ENCODE measurements around the gene MCCC1. TPM values are rescaled to one million over a fixed set of nuclear protein-coding genes. Genes with fewer than 3 reads are reported as not detected.

MCCC1 gene
- total RNA-seq, 1 donor from 2014 or later: 30.1 TPM

DNA sequence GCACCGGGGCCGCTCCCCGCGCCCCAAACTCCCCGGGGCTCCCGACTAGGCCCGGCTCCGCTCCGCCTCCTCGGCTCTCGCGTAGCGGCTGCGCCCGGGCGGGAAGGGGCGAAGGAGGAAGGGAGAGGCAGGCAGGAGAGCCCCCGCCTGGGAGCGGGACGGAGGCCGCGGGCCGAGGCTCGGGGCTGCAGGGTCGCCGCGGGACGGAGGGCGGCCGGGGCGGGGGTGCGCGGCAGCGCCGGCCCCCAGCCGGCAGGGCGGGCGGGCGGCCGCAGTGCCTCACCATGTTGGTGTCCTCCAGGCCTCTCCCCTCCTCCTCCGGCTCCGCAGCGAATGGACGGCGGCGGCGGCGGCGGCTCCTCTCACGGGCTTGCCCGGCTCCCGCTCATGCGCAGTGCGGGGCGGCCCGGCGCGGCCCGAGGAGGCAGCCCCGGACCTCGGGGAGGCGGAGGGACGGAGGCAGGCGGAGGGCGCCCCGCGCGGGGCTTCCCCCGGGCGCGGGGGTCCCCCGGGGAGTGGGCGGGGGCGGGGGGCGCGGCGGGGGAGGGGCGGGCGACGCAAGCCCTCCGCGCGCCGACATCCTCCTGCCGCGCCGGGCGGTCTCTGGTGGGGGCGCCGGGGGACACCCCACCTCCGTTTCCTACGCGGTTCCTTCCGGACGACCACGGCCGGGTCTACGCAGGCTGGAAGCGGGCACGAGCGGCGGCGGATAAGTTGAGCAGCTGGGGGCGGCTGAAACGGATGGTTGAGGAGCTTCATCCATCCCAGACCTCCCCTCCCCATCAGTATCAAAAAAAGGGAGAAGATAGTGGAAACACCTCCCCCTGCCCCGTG, 118.9 kb downstream of the MCCC1 start, which contains the start of gene DCUN1D1:
TSS of gene DCUN1D1 (minus strand) at position 335 of the 834 bp plus-strand sequence. CDS start at position 286, 49 bp downstream.
- DNase-seq: peak; percentile 95

GRCh38 chr3:182979674-182980191, 119.6 kb downstream of the MCCC1 start:
- peak; percentile 51 for DNase-seq

DNA sequence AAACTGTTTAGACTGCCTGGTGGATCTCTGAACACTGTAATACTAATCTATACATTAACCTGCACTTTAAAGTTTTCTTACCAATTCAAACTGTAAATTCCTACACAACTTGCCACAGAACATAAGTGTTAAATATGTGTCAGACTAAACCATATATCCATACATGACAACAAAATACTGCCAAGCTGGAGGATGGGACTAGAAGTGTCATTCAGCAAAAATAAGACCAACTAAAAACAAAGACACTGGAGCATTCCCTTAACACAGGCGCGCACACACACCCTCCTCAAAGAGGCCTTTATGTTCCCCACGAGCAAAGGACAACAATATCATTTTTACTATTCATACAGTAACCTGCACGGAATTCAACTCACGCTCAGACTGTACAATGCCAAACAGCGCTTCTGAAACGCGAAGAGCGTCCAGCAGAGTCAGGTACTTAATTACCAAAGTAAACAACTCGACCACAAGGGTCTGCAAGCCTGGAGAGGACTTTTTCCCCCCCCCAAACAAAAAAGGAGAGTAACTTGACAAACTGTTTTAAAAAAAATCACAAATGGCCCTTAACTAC, 120.1 kb downstream of the MCCC1 start:
- peak; percentile 15 for DNase-seq

DNA sequence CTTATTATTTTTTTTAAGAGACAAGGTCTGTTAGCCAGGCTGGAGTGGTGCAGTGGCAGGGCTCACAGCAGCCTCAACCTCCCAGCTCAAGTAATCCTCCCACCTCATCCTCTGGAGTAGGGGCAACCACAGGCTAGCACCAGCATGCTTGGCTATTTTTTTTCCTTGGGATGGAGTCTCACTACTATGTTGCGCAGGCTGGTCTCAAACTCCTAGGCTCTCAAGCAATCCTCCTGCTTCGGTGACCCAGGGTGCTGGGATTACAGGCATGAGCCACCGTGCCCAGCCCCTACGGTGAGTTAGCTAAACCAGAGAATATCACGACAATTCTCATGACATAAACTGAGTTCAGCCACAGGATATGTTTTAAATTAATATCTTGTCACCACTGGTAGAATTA, 120.9 kb downstream of the MCCC1 start:
- no peak for DNase-seq

DNA sequence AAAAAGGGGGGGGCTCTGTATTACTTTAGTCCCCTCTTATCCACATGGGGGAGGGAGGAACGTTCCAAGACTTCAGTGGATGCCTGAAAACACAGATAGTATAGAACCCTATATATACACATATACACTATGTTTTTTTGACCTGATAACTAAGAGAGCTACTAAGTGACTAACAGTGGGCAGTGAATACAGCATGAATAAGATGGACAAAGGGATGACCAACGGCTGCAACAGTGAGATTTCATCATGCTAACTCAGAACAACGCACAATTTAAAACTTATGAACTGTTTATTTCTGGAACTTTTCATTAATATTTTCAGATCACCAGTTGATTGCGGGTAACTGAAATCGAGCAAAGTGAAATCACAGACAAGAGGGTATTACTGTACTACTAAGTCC, 126.2 kb downstream of the MCCC1 start:
- DNase-seq: no peak

- DNase-seq: no peak
Measured at GRCh38 chr3:182972387-182972786, 126.9 kb downstream of the MCCC1 start.

GRCh38 chr3:182971637-182972036, 127.7 kb downstream of the MCCC1 start:
- DNase-seq: no peak

DNA sequence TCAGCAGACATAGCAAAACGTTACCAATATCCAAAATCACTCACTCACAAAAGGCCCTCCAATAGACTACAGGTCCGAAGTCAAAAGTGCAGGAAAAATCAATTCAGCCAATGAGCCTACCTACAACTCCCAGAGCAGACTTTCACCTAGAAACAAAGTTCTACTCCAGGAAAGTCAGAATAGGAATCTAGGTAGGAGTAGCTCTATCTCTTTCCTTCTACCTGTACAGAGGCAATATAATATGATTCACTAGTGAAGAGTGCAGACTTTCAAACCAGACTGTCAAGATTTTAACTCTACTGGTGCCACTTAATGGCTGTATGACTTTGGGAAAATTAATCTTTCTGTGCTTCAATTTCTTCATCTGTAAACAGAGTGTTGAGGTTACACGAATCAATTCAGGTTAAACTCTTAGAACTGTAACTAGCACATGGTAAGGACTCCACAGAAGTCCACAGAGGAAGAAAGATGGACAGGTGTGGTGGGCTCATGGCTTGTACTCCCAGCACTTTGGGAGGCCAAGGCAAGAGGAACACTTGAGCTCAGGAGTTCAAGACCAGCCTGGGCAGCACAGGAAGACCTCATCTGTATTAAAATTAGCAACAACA, 128.4 kb downstream of the MCCC1 start:
- no peak for DNase-seq

DNA sequence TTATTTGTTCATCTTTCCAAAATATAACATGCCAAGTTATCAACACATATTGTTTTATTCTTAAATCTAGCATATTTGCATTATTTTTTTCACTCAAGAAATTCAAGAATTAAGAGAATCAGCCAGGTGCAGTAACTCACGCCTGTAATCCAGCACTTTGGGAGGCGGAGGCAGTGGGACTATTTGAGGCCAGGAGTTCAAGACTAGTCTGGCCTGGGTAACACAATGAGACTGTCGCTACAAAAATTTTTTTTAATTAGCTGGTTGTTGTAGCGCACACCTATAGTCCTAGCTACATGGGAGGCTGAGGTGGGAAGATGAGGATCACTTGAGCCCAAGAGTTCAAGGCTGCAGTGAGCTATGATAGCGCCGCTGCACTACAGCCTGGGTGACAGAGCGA, 129.4 kb downstream of the MCCC1 start:
- no peak for DNase-seq

- no peak for DNase-seq
Measured at GRCh38 chr3:182969277-182969676, 130.0 kb downstream of the MCCC1 start.

GRCh38 chr3:182967218-182968204, 131.8 kb downstream of the MCCC1 start:
- DNase-seq: no peak

DNA sequence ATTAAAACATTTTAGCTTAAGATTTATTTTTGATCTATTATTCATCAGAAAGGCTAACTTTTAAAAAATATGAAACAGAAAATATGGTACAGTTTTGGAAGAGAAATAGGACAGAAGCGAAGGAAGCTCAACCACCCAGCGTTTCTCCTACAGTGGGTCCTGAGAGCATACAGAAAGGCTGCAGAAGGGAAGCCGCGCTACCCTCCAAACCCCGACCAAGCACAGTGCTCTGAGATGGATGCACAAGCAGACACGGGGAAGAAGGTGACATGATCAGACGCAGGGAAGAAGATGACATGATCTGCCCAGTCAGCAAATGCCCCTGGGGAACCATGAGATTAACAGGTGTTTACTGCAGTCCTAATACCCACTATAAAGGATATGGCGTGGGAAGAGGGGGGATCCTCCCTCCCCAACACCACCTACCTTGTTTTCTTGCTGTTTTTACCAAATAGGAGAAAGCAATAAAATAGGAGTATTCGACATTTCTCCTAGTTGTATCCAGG, 133.4 kb downstream of the MCCC1 start:
- DNase-seq: no peak

Other genes starting within 250 kb of the MCCC1 start
- gene DCUN1D1, start 119.0 kb downstream of the MCCC1 start, total RNA-seq: 45.7 TPM
- gene LAMP3, start 63.2 kb upstream of the MCCC1 start, total RNA-seq: 0.92 TPM
- gene B3GNT5, start 153.8 kb upstream of the MCCC1 start, total RNA-seq: 14.4 TPM